WTC11 (cell line): ENCODE measurements around the gene TOX4. TPM values are rescaled to one million over a fixed set of nuclear protein-coding genes. Genes with fewer than 3 reads are reported as not detected.

Experiments used
- ATAC-seq: fragments of 200-7000 bp; cut with Tn5 transposase; 2 replicates; pipeline ENCODE4 v1.10.0; 2021; ENCODE audit warnings: mild to moderate bottlenecking, moderate library complexity
- CTCF ChIA-PET: fragments of 300-600 bp; sonication (Branson Sonifier 250); formaldehyde crosslinking; loops from one replicate; lab custom pipeline; 2021; ENCODE audit warnings: antibody characterized with exemption; lab: Charles Lee
- POLR2A ChIA-PET: fragments of 350-600 bp; sonication (Branson Sonifier 250); formaldehyde crosslinking; loops from one replicate; lab custom pipeline; 2021; ENCODE audit warnings: antibody characterized with exemption; lab: Charles Lee
- DNase-seq: peaks from one replicate; pipeline ENCODE4 v3.0.0; 2021; ENCODE audit warnings: low spot score
- H3K27ac Mint-ChIP-seq: 2 replicates; pipeline ENCODE4 v1.8.0; 2021; ENCODE audit warnings: mixed read lengths
- H3K27me3 Mint-ChIP-seq: 2 replicates; pipeline ENCODE4 v1.8.0; 2021; ENCODE audit warnings: low read depth, mild to moderate bottlenecking, moderate library complexity, mixed read lengths
- H3K36me3 Mint-ChIP-seq: 2 replicates; pipeline ENCODE4 v1.8.0; 2021; ENCODE audit warnings: mixed read lengths
- H3K4me1 Mint-ChIP-seq: 2 replicates; pipeline ENCODE4 v1.8.0; 2022; ENCODE audit warnings: mixed read lengths
- H3K4me3 Mint-ChIP-seq: 2 replicates; pipeline ENCODE4 v1.8.0; 2021; ENCODE audit warnings: mild to moderate bottlenecking, moderate library complexity, mixed read lengths
- H3K9me3 Mint-ChIP-seq: 2 replicates; pipeline ENCODE4 v1.8.0; 2021; ENCODE audit warnings: mixed read lengths
- ATF1 ChIP-seq: sonication (generic); formaldehyde crosslinking; IDR thresholded peaks from 2 replicates; pipeline ENCODE4 v1.8.1; 2023; ENCODE audit warnings: mild to moderate bottlenecking, moderate library complexity, missing genetic modification reagents
- CREB1 ChIP-seq: sonication (generic); formaldehyde crosslinking; IDR thresholded peaks from 2 replicates; pipeline ENCODE4 v1.8.0; 2023; ENCODE audit warnings: mild to moderate bottlenecking, missing genetic modification reagents
- KAT7 ChIP-seq: sonication (generic); formaldehyde crosslinking; IDR thresholded peaks from 2 replicates; pipeline ENCODE4 v1.8.1; 2023; ENCODE audit warnings: missing genetic modification reagents, mild to moderate bottlenecking, borderline replicate concordance
- MXD4 ChIP-seq: fragments of 250-450 bp; sonication (Bioruptor Pico); IDR thresholded peaks from 2 replicates; pipeline ENCODE4 v1.8.0; 2021; ENCODE audit warnings: mild to moderate bottlenecking, moderate library complexity, borderline replicate concordance
- MYBL2 ChIP-seq: sonication (generic); formaldehyde crosslinking; IDR thresholded peaks from 2 replicates; pipeline ENCODE4 v1.8.1; 2023; ENCODE audit warnings: mild to moderate bottlenecking, moderate library complexity, missing genetic modification reagents
- NFYB ChIP-seq: sonication (generic); formaldehyde crosslinking; conservative IDR thresholded peaks from 2 replicates; pipeline ENCODE4 v1.8.0; 2022; ENCODE audit warnings: low read depth, missing genetic modification reagents
- NR2C2 ChIP-seq: sonication (generic); formaldehyde crosslinking; IDR thresholded peaks from 2 replicates; pipeline ENCODE4 v1.8.0; 2022; ENCODE audit warnings: mild to moderate bottlenecking, missing genetic modification reagents
- PRRX2 ChIP-seq: fragments of 250-450 bp; sonication (Bioruptor Pico); IDR thresholded peaks from 2 replicates; pipeline ENCODE4 v1.8.0; 2021; ENCODE audit warnings: mild to moderate bottlenecking
- RELA ChIP-seq: sonication (generic); formaldehyde crosslinking; IDR thresholded peaks from 2 replicates; pipeline ENCODE4 v1.8.1; 2022; ENCODE audit warnings: missing genetic modification reagents, mild to moderate bottlenecking, borderline replicate concordance
- RORB ChIP-seq: fragments of 250-450 bp; sonication (Bioruptor Pico); IDR thresholded peaks from 2 replicates; pipeline ENCODE4 v1.9.0; 2021; ENCODE audit warnings: mild to moderate bottlenecking
- SP1 ChIP-seq: sonication (generic); formaldehyde crosslinking; conservative IDR thresholded peaks from 2 replicates; pipeline ENCODE4 v1.8.1; 2022; ENCODE audit warnings: missing genetic modification reagents
- TCF7 ChIP-seq: sonication (generic); formaldehyde crosslinking; IDR thresholded peaks from 2 replicates; pipeline ENCODE4 v1.8.0; 2022; ENCODE audit warnings: mild to moderate bottlenecking, low read depth, missing genetic modification reagents, moderate library complexity
- ZNF121 ChIP-seq: sonication (generic); formaldehyde crosslinking; IDR thresholded peaks from 2 replicates; pipeline ENCODE4 v1.8.0; 2023; ENCODE audit warnings: missing genetic modification reagents
- ZNF138 ChIP-seq: sonication (generic); formaldehyde crosslinking; conservative IDR thresholded peaks from 2 replicates; pipeline ENCODE4 v1.8.1; 2022; ENCODE audit warnings: mild to moderate bottlenecking, moderate library complexity, missing genetic modification reagents
- ZNF396 ChIP-seq: fragments of 250-450 bp; sonication (Bioruptor Pico); IDR thresholded peaks from 2 replicates; pipeline ENCODE4 v1.8.0; 2021; ENCODE audit warnings: mild to moderate bottlenecking, moderate library complexity, borderline replicate concordance
- ZNF416 ChIP-seq: fragments of 250-450 bp; sonication (Bioruptor Pico); IDR thresholded peaks from 2 replicates; pipeline ENCODE4 v1.9.0; 2021; ENCODE audit warnings: mild to moderate bottlenecking, inconsistent platforms
- total RNA-seq: library from RNA; stranded (reverse); gene quantifications from 3 replicates; pipeline ENCODE4 v1.2.3, GENCODE V29; 2021
- TF ChIP-seq, protein P1 (sequence below): fragments of 250-450 bp; sonication (Bioruptor Pico); IDR thresholded peaks from 2 replicates; pipeline ENCODE4 v2.1.2; 2022; ENCODE audit warnings: mild to moderate bottlenecking, moderate library complexity
- TF ChIP-seq, protein P2 (sequence below): sonication (generic); formaldehyde crosslinking; IDR thresholded peaks from 2 replicates; pipeline ENCODE4 v1.8.1; 2023; ENCODE audit warnings: mild to moderate bottlenecking, missing genetic modification reagents, moderate library complexity
- TF ChIP-seq, protein P3 (sequence below): fragments of 250-450 bp; sonication (Bioruptor Pico); IDR thresholded peaks from 2 replicates; pipeline ENCODE4 v1.9.0; 2021; ENCODE audit warnings: moderate library complexity, mild to moderate bottlenecking, inconsistent platforms, borderline replicate concordance
- TF ChIP-seq, protein P4 (sequence below): fragments of 200-600 bp; IDR thresholded peaks from 2 replicates; pipeline ENCODE4 v1.8.0; 2022; ENCODE audit warnings: antibody characterized with exemption
- TF ChIP-seq, protein P5 (sequence below): sonication (generic); formaldehyde crosslinking; IDR thresholded peaks from 2 replicates; pipeline ENCODE4 v1.8.1; 2023; ENCODE audit warnings: mild to moderate bottlenecking, missing genetic modification reagents
- TF ChIP-seq, protein P6 (sequence below): sonication (generic); formaldehyde crosslinking; IDR thresholded peaks from 2 replicates; pipeline ENCODE4 v1.8.0; 2022; ENCODE audit warnings: mild to moderate bottlenecking, missing genetic modification reagents
- TF ChIP-seq, protein P7 (sequence below): sonication (generic); formaldehyde crosslinking; IDR thresholded peaks from 2 replicates; pipeline ENCODE4 v1.8.1; 2023; ENCODE audit warnings: mild to moderate bottlenecking, missing genetic modification reagents, moderate library complexity

The TOX4 gene
- total RNA-seq, 1 experiment from 2014 or later: 49.1 TPM

DNA sequence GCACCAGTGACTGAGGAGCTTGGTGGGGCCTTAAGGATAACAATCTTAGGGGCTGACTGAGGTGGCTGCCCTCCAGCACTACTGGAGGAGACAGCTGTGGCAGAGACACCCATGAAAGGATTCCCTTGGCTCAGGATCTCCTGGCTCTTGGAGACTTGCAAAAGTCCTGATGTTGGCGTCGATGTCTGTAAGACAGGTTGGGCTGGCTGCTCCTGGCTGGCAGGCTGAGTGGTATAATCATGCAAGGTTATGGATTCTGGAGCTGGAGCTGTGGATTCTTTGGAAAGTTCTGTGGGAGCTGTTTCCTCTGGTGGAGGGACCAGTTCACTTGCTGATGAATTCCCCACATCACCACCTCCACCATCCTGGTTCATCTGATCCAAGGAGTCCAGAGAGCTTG lies 45.9 kb upstream of the TOX4 start:
- Mint-ChIP-seq H3K36me3 (peaks cover 53% of the 10 kb centered on the region), H3K9me3 (no peaks in the 10 kb centered on the region), H3K4me3 (no peak overlapping the region), H3K27me3 (no peaks in the 10 kb centered on the region), H3K27ac (no peak overlapping the region), H3K4me1 (peaks cover 6% of the 10 kb centered on the region)
- ChIA-PET POLR2A (no interaction called here), CTCF (interaction anchor here (1.3 kb wide), 1 partner anchor 25 kb away, joined by 3 read pairs; the partner anchor contains the start of gene CHD8)
- DNase-seq (no peak), ATAC-seq (no peak)
- no peak for TF ChIP-seq RORB (CRISPR knock-in tag)
- TF ChIP-seq, protein P1, sequence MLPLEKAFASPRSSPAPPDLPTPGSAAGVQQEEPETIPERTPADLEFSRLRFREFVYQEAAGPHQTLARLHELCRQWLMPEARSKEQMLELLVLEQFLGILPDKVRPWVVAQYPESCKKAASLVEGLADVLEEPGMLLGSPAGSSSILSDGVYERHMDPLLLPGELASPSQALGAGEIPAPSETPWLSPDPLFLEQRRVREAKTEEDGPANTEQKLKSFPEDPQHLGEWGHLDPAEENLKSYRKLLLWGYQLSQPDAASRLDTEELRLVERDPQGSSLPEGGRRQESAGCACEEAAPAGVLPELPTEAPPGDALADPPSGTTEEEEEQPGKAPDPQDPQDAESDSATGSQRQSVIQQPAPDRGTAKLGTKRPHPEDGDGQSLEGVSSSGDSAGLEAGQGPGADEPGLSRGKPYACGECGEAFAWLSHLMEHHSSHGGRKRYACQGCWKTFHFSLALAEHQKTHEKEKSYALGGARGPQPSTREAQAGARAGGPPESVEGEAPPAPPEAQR: no peak
- TF ChIP-seq ZNF121 (CRISPR knock-in tag): no peak
- no peak for TF ChIP-seq ZNF138 (CRISPR knock-in tag)
- TF ChIP-seq, protein P2, sequence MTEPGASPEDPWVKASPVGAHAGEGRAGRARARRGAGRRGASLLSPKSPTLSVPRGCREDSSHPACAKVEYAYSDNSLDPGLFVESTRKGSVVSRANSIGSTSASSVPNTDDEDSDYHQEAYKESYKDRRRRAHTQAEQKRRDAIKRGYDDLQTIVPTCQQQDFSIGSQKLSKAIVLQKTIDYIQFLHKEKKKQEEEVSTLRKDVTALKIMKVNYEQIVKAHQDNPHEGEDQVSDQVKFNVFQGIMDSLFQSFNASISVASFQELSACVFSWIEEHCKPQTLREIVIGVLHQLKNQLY (CRISPR knock-in tag): no peak
- no peak for TF ChIP-seq ZNF396 (CRISPR knock-in tag)
- TF ChIP-seq RELA: no peak
- TF ChIP-seq, protein P3, sequence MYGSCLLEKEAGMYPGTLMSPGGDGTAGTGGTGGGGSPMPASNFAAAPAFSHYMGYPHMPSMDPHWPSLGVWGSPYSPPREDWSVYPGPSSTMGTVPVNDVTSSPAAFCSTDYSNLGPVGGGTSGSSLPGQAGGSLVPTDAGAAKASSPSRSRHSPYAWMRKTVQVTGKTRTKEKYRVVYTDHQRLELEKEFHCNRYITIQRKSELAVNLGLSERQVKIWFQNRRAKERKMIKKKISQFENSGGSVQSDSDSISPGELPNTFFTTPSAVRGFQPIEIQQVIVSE (CRISPR knock-in tag): no peak
- TF ChIP-seq, protein P4, sequence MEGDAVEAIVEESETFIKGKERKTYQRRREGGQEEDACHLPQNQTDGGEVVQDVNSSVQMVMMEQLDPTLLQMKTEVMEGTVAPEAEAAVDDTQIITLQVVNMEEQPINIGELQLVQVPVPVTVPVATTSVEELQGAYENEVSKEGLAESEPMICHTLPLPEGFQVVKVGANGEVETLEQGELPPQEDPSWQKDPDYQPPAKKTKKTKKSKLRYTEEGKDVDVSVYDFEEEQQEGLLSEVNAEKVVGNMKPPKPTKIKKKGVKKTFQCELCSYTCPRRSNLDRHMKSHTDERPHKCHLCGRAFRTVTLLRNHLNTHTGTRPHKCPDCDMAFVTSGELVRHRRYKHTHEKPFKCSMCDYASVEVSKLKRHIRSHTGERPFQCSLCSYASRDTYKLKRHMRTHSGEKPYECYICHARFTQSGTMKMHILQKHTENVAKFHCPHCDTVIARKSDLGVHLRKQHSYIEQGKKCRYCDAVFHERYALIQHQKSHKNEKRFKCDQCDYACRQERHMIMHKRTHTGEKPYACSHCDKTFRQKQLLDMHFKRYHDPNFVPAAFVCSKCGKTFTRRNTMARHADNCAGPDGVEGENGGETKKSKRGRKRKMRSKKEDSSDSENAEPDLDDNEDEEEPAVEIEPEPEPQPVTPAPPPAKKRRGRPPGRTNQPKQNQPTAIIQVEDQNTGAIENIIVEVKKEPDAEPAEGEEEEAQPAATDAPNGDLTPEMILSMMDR: no peak
- TF ChIP-seq CREB1 (CRISPR knock-in tag): no peak
- TF ChIP-seq MXD4 (CRISPR knock-in tag): no peak
- TF ChIP-seq ATF1: no peak
- no peak for TF ChIP-seq TCF7 (CRISPR knock-in tag)

DNA sequence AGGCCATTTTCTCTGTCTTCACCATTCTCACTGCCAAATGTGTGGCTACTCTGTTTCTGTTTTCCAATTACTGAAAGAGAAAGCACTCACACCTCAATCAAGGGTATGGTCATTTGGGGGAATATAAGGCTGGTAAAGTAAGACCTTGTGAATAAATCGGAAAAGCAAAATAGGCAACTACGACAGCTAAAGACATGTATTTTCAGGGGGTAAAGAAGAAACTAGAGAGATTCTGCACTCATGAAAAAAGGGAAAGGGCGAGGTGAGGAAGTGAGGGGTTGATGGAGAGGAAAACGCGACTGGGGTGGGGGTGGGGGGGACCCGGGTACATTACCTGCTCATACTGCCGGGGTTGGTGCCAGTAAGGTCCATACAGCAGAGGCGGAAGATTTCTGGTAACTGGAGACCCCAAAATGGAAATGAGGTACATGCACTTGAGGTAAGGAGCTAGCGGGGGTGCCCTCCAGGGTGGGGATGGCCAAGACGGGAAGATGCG lies 40.4 kb upstream of the TOX4 start:
- peaks cover 6% of the 10 kb centered on the region for H3K36me3 Mint-ChIP-seq
- no peaks in the 10 kb centered on the region for H3K27me3 Mint-ChIP-seq
- ChIA-PET POLR2A (interaction anchor here (0.6 to 1.6 kb wide), 8 partner anchors 9 to 90 kb away, joined by 3 to 41 read pairs (median 6); partner anchors contain the start of genes CHD8, SALL2 and SUPT16H), CTCF (interaction anchor here (0.6 to 1.9 kb wide), 12 partner anchors 14 to 415 kb away, joined by 3 to 37 read pairs (median 6); partner anchors contain the start of genes CHD8, METTL3, RAB2B and SALL2)
- peak overlapping the region; percentile 97 for H3K4me3 Mint-ChIP-seq
- DNase-seq (no peak), ATAC-seq (no peak)
- no peaks in the 10 kb centered on the region for H3K9me3 Mint-ChIP-seq
- peaks cover 26% of the 10 kb centered on the region for H3K4me1 Mint-ChIP-seq
- peak overlapping the region; percentile 97 for H3K27ac Mint-ChIP-seq
- TF ChIP-seq RORB (CRISPR knock-in tag) (no peak), ATF1 (no peak), KAT7 (CRISPR knock-in tag) (no peak), ZNF416 (CRISPR knock-in tag) (no peak), NR2C2 (CRISPR knock-in tag) (no peak), PRRX2 (CRISPR knock-in tag) (no peak), MYBL2 (CRISPR knock-in tag) (no peak), NFYB (CRISPR knock-in tag) (no peak), SP1 (no peak)
- TF ChIP-seq, protein P2 (CRISPR knock-in tag): no peak
- TF ChIP-seq, protein P5, sequence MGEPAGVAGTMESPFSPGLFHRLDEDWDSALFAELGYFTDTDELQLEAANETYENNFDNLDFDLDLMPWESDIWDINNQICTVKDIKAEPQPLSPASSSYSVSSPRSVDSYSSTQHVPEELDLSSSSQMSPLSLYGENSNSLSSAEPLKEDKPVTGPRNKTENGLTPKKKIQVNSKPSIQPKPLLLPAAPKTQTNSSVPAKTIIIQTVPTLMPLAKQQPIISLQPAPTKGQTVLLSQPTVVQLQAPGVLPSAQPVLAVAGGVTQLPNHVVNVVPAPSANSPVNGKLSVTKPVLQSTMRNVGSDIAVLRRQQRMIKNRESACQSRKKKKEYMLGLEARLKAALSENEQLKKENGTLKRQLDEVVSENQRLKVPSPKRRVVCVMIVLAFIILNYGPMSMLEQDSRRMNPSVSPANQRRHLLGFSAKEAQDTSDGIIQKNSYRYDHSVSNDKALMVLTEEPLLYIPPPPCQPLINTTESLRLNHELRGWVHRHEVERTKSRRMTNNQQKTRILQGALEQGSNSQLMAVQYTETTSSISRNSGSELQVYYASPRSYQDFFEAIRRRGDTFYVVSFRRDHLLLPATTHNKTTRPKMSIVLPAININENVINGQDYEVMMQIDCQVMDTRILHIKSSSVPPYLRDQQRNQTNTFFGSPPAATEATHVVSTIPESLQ (CRISPR knock-in tag): no peak
- TF ChIP-seq, protein P3 (CRISPR knock-in tag): no peak
- TF ChIP-seq, protein P6, sequence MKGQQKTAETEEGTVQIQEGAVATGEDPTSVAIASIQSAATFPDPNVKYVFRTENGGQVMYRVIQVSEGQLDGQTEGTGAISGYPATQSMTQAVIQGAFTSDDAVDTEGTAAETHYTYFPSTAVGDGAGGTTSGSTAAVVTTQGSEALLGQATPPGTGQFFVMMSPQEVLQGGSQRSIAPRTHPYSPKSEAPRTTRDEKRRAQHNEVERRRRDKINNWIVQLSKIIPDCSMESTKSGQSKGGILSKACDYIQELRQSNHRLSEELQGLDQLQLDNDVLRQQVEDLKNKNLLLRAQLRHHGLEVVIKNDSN: no peak
- TF ChIP-seq, protein P7, sequence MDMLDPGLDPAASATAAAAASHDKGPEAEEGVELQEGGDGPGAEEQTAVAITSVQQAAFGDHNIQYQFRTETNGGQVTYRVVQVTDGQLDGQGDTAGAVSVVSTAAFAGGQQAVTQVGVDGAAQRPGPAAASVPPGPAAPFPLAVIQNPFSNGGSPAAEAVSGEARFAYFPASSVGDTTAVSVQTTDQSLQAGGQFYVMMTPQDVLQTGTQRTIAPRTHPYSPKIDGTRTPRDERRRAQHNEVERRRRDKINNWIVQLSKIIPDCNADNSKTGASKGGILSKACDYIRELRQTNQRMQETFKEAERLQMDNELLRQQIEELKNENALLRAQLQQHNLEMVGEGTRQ (CRISPR knock-in tag): no peak
